Muscle of leg (tissue), 11 donors: ENCODE results near the gene PRH1. TPM values are rescaled to one million over a fixed set of nuclear protein-coding genes. Genes with fewer than 3 reads are reported as not detected.

ENCODE experiments used
- DNase-seq: peaks from one replicate; pipeline ENCODE4 v3.0.0; 2013
- H3K27ac ChIP-seq: one replicate; pipeline ENCODE4 v1.5.1; 2013; ENCODE audit warnings: mild to moderate bottlenecking, low read length, control low read depth
- H3K27me3 ChIP-seq: one replicate; pipeline ENCODE4 v1.6.1; 2013; ENCODE audit warnings: low read length; ENCODE audit not compliant: control insufficient read depth, insufficient read depth
- H3K36me3 ChIP-seq: one replicate; pipeline ENCODE4 v1.6.1; 2013; ENCODE audit warnings: low read length; ENCODE audit not compliant: control insufficient read depth, insufficient read depth
- H3K4me1 ChIP-seq: one replicate; pipeline ENCODE4 v1.6.1; 2013; ENCODE audit warnings: low read length; ENCODE audit not compliant: control insufficient read depth, insufficient read depth
- H3K4me3 ChIP-seq: one replicate; pipeline ENCODE4 v1.5.1; 2013; ENCODE audit warnings: low read length, control low read depth
- H3K9me3 ChIP-seq: replicated peaks from 2 replicates; pipeline ENCODE4 v1.6.1; 2013; ENCODE audit warnings: low read depth, low read length; ENCODE audit not compliant: control insufficient read depth
- WGBS: methylation state at CpG from one replicate; pipeline ENCODE4 v1.1.5; 2013; ENCODE audit warnings: missing lambda C conversion rate; ENCODE audit not compliant: insufficient coverage; 5-methylcytosine and 5-hydroxymethylcytosine counted together
- polyA plus RNA-seq, 8 donors: library from polyadenylated mRNA; unstranded; fragments of 120-200 nt; gene quantifications; one replicate each; pipeline versions ENCODE4 v1.2.1 to v1.2.3, GENCODE V29; 2013; ENCODE audit warnings: inconsistent platforms in 1 of 8, low replicate concordance in 1 of 8; ENCODE audit not compliant: insufficient read length in 8 of 8, insufficient read depth in 1 of 8
- total RNA-seq: library from RNA; stranded (reverse); fragments of 120-200 nt; gene quantifications from one replicate; pipeline ENCODE4 v1.2.4, GENCODE V29; 2013

The PRH1 gene
- total and polyA plus RNA-seq, 9 donors: 5.5 to 24.7 (median 8.6) TPM

GRCh38 chr12:10849425-10849878 is 34.6 kb downstream of the PRH1 start, which contains the start of gene PRR4:
Gene PRR4 (minus strand): TSS chr12:10849475. CDS start chr12:10849437, 38 bp downstream.
- no peak within 1 kb of the TSS for H3K27ac ChIP-seq
- no peaks in the 10 kb centered on the region for H3K4me1 ChIP-seq
- no peak within 1 kb of the TSS for H3K4me3 ChIP-seq
- peaks cover 5% of the 10 kb centered on the region for H3K36me3 ChIP-seq
- DNase-seq: no peak
- 100% methylated on average over 1 of the region's 4 CpGs for WGBS
- H3K27me3 ChIP-seq: no peaks in the 10 kb centered on the region
- no peaks in the 10 kb centered on the region for H3K9me3 ChIP-seq

- H3K4me1 ChIP-seq: no peaks in the 10 kb centered on the region
- DNase-seq: peak; percentile 10
- peaks cover 3% of the 10 kb centered on the region for H3K36me3 ChIP-seq
- H3K9me3 ChIP-seq: no peaks in the 10 kb centered on the region
- H3K27me3 ChIP-seq: no peaks in the 10 kb centered on the region
- H3K27ac ChIP-seq: no peak overlapping the region
- no CpG with 5 or more reads among the region's 2 CpGs for WGBS
- H3K4me3 ChIP-seq: no peak overlapping the region
These were observed 36.3 kb downstream of the PRH1 start for GRCh38 chr12:10847744-10848143.

GRCh38 chr12:10842862-10843261 is 41.2 kb downstream of the PRH1 start:
- no peak overlapping the region for H3K4me3 ChIP-seq
- no peaks in the 10 kb centered on the region for H3K9me3 ChIP-seq
- no CpG with 5 or more reads among the region's 2 CpGs for WGBS
- no peaks in the 10 kb centered on the region for H3K27me3 ChIP-seq
- peaks cover 3% of the 10 kb centered on the region for H3K36me3 ChIP-seq
- no peaks in the 10 kb centered on the region for H3K4me1 ChIP-seq
- DNase-seq: no peak
- H3K27ac ChIP-seq: no peak overlapping the region

GRCh38 chr12:10838461-10838860 is 45.6 kb downstream of the PRH1 start:
- WGBS: no CpG with 5 or more reads among the region's 3 CpGs
- no peak for DNase-seq
- Histone ChIP-seq H3K4me3 (no peak overlapping the region), H3K4me1 (no peaks in the 10 kb centered on the region), H3K9me3 (peaks cover 6% of the 10 kb centered on the region), H3K36me3 (peaks cover 3% of the 10 kb centered on the region), H3K27me3 (no peaks in the 10 kb centered on the region), H3K27ac (no peak overlapping the region)

Other genes starting within 250 kb of the PRH1 start
- not detected for gene STYK1, start 210.2 kb downstream of the PRH1 start, total RNA-seq
- under 1 TPM in 4 of 8 donors, not detected in 4; 0.10 to 0.39 (median 0.13) TPM for gene STYK1, start 210.2 kb downstream of the PRH1 start, polyA plus RNA-seq
- 156 TPM for gene YBX3, start 160.9 kb downstream of the PRH1 start, total RNA-seq
- gene YBX3, start 160.9 kb downstream of the PRH1 start, polyA plus RNA-seq: 1,000 to 10,000 TPM in 1 of 8 donors, 100 to 1,000 TPM in 7; 466 to 1,043 (median 809) TPM
- not detected for gene TAS2R7, start 81.6 kb downstream of the PRH1 start, total RNA-seq
- gene TAS2R7, start 81.6 kb downstream of the PRH1 start, polyA plus RNA-seq: not detected
- gene TAS2R8, start 77.0 kb downstream of the PRH1 start, total RNA-seq: 0.04 TPM
- not detected for gene TAS2R8, start 77.0 kb downstream of the PRH1 start, polyA plus RNA-seq
- gene TAS2R9, start 74.1 kb downstream of the PRH1 start, total RNA-seq: not detected
- gene TAS2R9, start 74.1 kb downstream of the PRH1 start, polyA plus RNA-seq: not detected
- 0.71 TPM for gene TAS2R10, start 57.9 kb downstream of the PRH1 start, total RNA-seq
- 1 to 10 TPM in 2 of 8 donors, under 1 TPM in 6; 0.27 to 1.1 (median 0.78) TPM for gene TAS2R10, start 57.9 kb downstream of the PRH1 start, polyA plus RNA-seq
- 4.8 TPM for gene PRR4, start 34.8 kb downstream of the PRH1 start, total RNA-seq
- gene PRR4, start 34.8 kb downstream of the PRH1 start, polyA plus RNA-seq: 1 to 10 TPM; 2.3 to 6.3 (median 3.3) TPM
- gene TAS2R13, start 25.3 kb upstream of the PRH1 start, total RNA-seq: 1.5 TPM
- gene TAS2R13, start 25.3 kb upstream of the PRH1 start, polyA plus RNA-seq: under 1 TPM in 3 of 8 donors, not detected in 5; 0.10 to 0.16 (median 0.15) TPM
- not detected for gene PRH2, start 45.0 kb upstream of the PRH1 start, total RNA-seq
- gene PRH2, start 45.0 kb upstream of the PRH1 start, polyA plus RNA-seq: under 1 TPM in 3 of 8 donors, not detected in 5; 0.27 to 0.49 (median 0.35) TPM
- 2.5 TPM for gene TAS2R14, start 55.0 kb upstream of the PRH1 start, total RNA-seq
- gene TAS2R14, start 55.0 kb upstream of the PRH1 start, polyA plus RNA-seq: 1 to 10 TPM; 1.7 to 6.4 (median 2.6) TPM
- 1.6 TPM for gene TAS2R50, start 102.7 kb upstream of the PRH1 start, total RNA-seq
- under 1 TPM in 1 of 8 donors, not detected in 7; 0.16 TPM for gene TAS2R50, start 102.7 kb upstream of the PRH1 start, polyA plus RNA-seq
- 2.5 TPM for gene TAS2R20, start 114.0 kb upstream of the PRH1 start, total RNA-seq
- gene TAS2R20, start 114.0 kb upstream of the PRH1 start, polyA plus RNA-seq: 1 to 10 TPM in 3 of 8 donors, under 1 TPM in 5; 0.51 to 2.5 (median 0.91) TPM
- 3.6 TPM for gene TAS2R19, start 138.4 kb upstream of the PRH1 start, total RNA-seq
- gene TAS2R19, start 138.4 kb upstream of the PRH1 start, polyA plus RNA-seq: 1 to 10 TPM in 6 of 8 donors, under 1 TPM in 2; 0.58 to 1.9 (median 1.2) TPM
- 5.5 TPM for gene TAS2R31, start 147.2 kb upstream of the PRH1 start, total RNA-seq
- 1 to 10 TPM in 2 of 8 donors, under 1 TPM in 6; 0.53 to 1.8 (median 0.65) TPM for gene TAS2R31, start 147.2 kb upstream of the PRH1 start, polyA plus RNA-seq
- gene TAS2R46, start 178.0 kb upstream of the PRH1 start, total RNA-seq: 1.6 TPM
- under 1 TPM in 2 of 8 donors, not detected in 6; 0.14 to 0.27 TPM for gene TAS2R46, start 178.0 kb upstream of the PRH1 start, polyA plus RNA-seq
- 2.2 TPM for gene TAS2R43, start 208.1 kb upstream of the PRH1 start, total RNA-seq
- gene TAS2R43, start 208.1 kb upstream of the PRH1 start, polyA plus RNA-seq: under 1 TPM in 6 of 8 donors, not detected in 2; 0.16 to 0.64 (median 0.32) TPM